Embryonic facial prominence (tissue), 1 donor: ENCODE data around the gene TMBIM1.

Experiments
- DNase-seq: peaks from one replicate; pipeline ENCODE4 v3.0.0-alpha.2; 2016; ENCODE audit errors: extremely low spot score

Gene TMBIM1

GRCh38 chr2:218257390-218257981, 34.8 kb downstream of the TMBIM1 start:
- no peak for DNase-seq

DNA sequence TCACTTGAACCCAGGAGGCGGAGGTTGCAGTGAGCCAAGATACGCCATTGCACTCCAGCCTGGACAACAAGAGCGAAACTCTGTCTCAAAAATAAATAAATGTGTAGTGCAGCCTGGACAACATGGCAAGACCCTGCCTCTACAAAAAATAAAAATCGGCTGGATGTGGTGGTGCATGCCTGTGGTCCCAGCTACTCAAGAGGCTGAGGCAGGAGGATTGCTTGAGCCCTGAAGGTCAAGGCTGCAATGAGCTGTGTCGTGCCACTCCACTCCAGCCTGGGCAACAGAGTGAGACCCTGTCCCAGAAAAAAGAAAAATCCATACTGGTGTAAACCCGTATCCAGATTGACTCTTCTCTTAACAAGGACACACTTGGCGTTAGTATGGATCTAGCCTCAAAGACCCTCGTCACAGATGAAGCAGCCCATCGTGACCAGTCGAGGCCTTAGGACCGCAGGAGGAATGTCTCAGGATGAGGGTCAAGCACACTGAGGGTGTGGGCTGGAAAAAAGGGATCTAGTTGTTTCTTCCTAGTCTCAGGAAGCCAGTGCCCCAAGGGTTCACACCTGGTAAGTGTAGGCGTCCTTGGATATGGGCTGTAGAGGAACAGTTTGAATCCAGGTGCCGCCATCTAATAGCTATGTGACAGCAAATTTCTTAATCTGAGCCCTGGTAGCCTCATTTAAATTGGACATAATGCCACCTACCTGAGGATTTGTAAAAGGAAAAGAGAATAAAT, 35.5 kb downstream of the TMBIM1 start:
- no peak for DNase-seq

DNA sequence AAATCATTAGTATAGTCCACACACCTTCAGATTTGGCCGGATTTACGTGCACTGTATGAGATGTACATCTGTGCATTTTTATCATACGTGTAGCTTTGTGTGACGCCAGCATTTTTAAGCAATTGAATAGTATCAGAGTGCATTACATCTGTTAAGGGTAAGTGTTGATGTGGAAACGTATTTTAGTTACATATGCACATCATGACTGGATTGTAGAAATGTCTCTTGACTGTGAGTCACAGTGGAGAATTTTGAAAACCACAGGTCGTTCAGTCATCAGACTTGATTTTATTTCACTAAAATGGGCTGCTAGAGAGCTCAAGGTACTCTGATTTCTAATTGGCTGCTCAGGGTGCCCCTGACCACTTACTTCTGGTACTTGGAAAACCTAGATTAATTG, 36.9 kb downstream of the TMBIM1 start:
- DNase-seq, result no peak

GRCh38 chr2:218253232-218253625, 39.1 kb downstream of the TMBIM1 start:
- DNase-seq, result no peak

- DNase-seq, result no peak
These were observed 39.6 kb downstream of the TMBIM1 start for GRCh38 chr2:218252509-218253231.

GRCh38 chr2:218249691-218250090, 42.6 kb downstream of the TMBIM1 start:
- no peak for DNase-seq

GRCh38 chr2:218245214-218245613, 47.1 kb downstream of the TMBIM1 start:
- DNase-seq, result no peak

DNA sequence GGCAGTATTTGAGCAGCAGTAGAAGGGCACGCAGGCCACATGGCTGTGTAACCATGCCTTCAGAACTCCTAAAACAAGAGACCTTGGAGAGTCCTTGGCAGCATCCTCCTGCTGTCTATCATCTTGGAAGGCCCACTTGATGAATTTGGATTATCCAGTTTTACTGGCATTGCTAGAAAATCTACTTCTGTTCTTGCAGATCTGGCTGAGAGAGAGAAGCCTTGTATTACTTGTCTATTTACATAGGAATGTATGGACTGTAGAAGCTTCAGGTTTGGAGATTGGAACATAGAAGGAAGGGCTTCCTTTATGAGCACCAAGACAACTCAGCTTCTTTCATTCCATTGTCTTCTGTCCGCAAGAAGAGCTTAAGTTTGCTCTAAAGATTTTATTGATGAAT, 47.6 kb downstream of the TMBIM1 start:
- DNase-seq, result no peak

- DNase-seq, result no peak
These were observed 48.1 kb downstream of the TMBIM1 start for GRCh38 chr2:218244204-218244603.

GRCh38 chr2:218238887-218239286, 53.4 kb downstream of the TMBIM1 start:
- no peak for DNase-seq

DNA sequence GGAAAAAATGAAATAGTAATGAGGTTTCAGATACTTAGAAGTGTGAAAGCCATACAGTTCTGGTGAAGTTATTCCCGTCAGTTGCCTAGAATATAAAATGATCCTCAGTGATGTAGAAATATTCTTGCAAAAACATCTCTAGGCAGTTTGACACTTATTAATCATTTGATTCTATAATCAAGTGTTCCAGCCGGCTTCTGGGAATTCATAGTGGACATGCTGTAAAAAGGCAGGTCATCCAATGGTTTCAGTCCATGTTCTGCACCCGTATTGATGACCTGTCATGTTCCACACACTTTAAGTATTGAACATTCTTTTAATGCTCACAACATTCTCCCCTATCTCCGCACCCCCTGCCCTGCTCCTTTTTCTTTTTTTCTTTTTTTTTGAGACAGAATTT, 55.5 kb downstream of the TMBIM1 start:
- DNase-seq, result no peak

- DNase-seq, result no peak
These were observed 57.3 kb downstream of the TMBIM1 start for GRCh38 chr2:218235017-218235416.

- DNase-seq, result no peak
These were observed 57.8 kb downstream of the TMBIM1 start for GRCh38 chr2:218234521-218234920.

GRCh38 chr2:218233543-218233942, 58.8 kb downstream of the TMBIM1 start:
- no peak for DNase-seq

GRCh38 chr2:218230882-218231281, 61.4 kb downstream of the TMBIM1 start:
- DNase-seq, result no peak

- DNase-seq, result no peak
These were observed 62.5 kb downstream of the TMBIM1 start for GRCh38 chr2:218229851-218230250.

DNA sequence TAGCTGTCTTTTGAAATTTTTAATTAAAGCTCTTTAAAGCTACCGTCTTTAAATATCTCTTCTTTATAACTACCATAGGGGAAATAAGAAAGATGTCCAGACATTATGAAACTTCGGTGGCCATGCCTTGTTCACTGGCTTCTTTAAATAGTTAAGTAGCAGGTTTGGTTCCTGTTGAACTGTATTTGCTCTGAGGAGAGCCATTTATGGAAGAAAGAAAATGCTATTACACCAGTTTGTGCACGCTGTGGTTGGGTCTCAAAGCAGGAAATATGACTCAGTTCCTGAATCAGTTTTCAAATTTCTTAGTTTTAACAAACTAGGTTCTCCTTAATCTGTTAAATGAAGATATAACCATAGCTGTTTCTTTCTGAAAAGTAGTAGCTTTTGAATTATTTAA, 63.1 kb downstream of the TMBIM1 start:
- DNase-seq, result no peak

- no peak for DNase-seq
These were observed 63.8 kb downstream of the TMBIM1 start for GRCh38 chr2:218228366-218229090.

DNA sequence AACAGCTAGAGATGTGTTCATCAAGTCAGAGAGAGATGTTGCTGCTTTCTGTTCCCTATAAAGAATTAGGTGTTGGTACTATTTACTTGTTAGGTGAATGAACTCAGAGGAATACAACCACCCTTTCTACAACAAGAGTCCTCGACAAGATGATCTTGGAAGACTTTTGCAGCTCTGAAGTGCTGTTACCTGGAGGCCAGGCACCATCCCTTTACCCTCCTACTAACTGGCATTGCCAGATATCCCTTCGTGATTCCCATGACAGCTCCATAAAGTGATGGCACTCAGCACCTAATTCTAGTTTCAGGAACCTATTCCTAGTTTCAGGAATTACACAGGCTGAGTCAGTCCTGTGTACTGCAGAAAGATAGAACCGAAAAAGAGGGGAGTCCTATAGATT, 65.4 kb downstream of the TMBIM1 start:
- no peak for DNase-seq
